Stomach (tissue), 9 donors: ENCODE measurements around the gene RGS17. TPM values are rescaled to one million over a fixed set of nuclear protein-coding genes. Genes with fewer than 3 reads are reported as not detected.

Experiments
- DNase-seq, 2 donors: peaks; one replicate each; pipeline versions ENCODE4 v3.0.0 to v3.0.0-alpha.2; 2013 to 2019
- H3K27ac ChIP-seq, 5 donors: fragments of 200-600 bp in 4 of 5; sonication (generic) in 4 of 5; one replicate each; pipeline ENCODE4 v1.5.1; 2013 to 2019; ENCODE audit warnings: mild to moderate bottlenecking in 1 of 5, moderate library complexity in 1 of 5
- H3K27me3 ChIP-seq, 3 donors: fragments of 200-600 bp; sonication (generic); one replicate each; pipeline ENCODE4 v1.5.1; 2017 to 2019; ENCODE audit warnings: mixed run types in 1 of 3
- H3K36me3 ChIP-seq, 4 donors: fragments of 200-600 bp; sonication (generic); 1 replicate in 3 of 4; 2 replicates in 1 of 4; pipeline ENCODE4 v1.5.1; 2016 to 2019
- H3K4me1 ChIP-seq, 4 donors: fragments of 200-600 bp; sonication (generic); one replicate each; pipeline ENCODE4 v1.5.1; 2016 to 2019
- H3K4me3 ChIP-seq, 4 donors: fragments of 200-600 bp; sonication (generic) in 3 of 4; one replicate each; pipeline ENCODE4 v1.5.1; 2016 to 2019; ENCODE audit warnings: mild to moderate bottlenecking in 1 of 4
- H3K9me3 ChIP-seq, 4 donors: fragments of 200-600 bp; sonication (generic); one replicate each; pipeline ENCODE4 v1.5.1; 2016 to 2019
- EP300 ChIP-seq: sonication (generic); formaldehyde crosslinking; IDR thresholded peaks from one replicate; pipeline ENCODE4 v1.6.1; 2017; ENCODE audit warnings: antibody characterized with exemption
- POLR2A ChIP-seq, 4 donors: fragments of 450-650 bp; IDR thresholded peaks; one replicate each; pipeline ENCODE4 v1.6.1; 2016; ENCODE audit warnings: antibody characterized with exemption in 4 of 4, control low read depth in 2 of 4, mild to moderate bottlenecking in 1 of 4, moderate library complexity in 1 of 4
- POLR2AphosphoS5 ChIP-seq, 3 donors: sonication (generic); formaldehyde crosslinking; IDR thresholded peaks; one replicate each; pipeline ENCODE4 v1.6.1; 2016; ENCODE audit warnings: antibody characterized with exemption in 3 of 3
- WGBS, 5 donors: extraction: QIAGEN DNeasy Blood & Tissue Kit in 3 of 5; methylation state at CpG; one replicate each; pipeline versions ENCODE4 v1.1.5 to v1.1.7; 2013 to 2018; 5-methylcytosine and 5-hydroxymethylcytosine counted together
- intact Hi-C: fragments of 100-400 bp; cut with DNase I; formaldehyde crosslinking; loops from one replicate; pipeline ENCODE4 v1.15.1; 2023; ENCODE audit warnings: low total_unique reads
- polyA plus RNA-seq, 3 donors: library from polyadenylated mRNA; stranded (reverse); fragments of 200-250 nt; gene quantifications; one replicate each; pipeline ENCODE4 v1.2.3, GENCODE V29; 2013
- total RNA-seq, 5 donors: library from RNA; depleted of rRNA; stranded (reverse); fragments of >200 nt; gene quantifications; one replicate each; pipeline versions ENCODE4 v1.1.0 to v1.2.3, GENCODE V29; 2014 to 2016
- TF ChIP-seq, protein P1 (sequence below), 7 experiments: fragments of 450-650 bp in 4 of 7; fragments of 200-600 bp in 3 of 7; sonication (generic) in 3 of 7; IDR thresholded peaks; one replicate each; pipeline ENCODE4 v1.5.1; 2016 to 2019; ENCODE audit warnings: antibody characterized with exemption in 7 of 7, control low read depth in 2 of 7, mild to moderate bottlenecking in 1 of 7
- donor health status: healthy with polysubstance abuse.
- donor health status: Bipolar disorder and iron deficiency.
- donor health status: healthy.

Gene RGS17
- total and polyA plus RNA-seq, 8 donors = 0.33 to 2.8 (median 1.7) TPM; not detected in 1

DNA sequence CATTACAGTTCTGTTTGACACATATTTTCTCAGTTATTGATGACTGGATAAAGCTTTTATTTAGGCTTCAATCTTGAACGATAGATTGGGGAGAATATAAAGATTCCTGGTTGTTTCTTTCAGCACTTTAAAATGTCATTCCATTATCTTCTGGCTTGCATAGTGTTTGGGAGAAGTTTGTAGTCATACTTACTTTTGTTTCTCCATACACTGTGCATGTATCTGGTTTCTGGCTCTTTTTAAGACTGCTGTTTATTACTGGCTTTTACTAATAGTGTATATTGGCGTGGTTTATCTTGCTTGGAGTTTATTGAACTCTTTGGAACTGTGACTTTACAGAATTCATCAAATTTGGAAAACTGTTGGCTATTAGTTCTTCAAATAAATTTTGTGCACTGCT is 49.2 kb downstream of the RGS17 start:
- intact Hi-C loops = no loop called here
- no peak overlapping the region for H3K27ac ChIP-seq
- no peaks in the 10 kb centered on the region for H3K27me3 ChIP-seq
- no peaks in the 10 kb centered on the region for H3K4me1 ChIP-seq
- no peak overlapping the region for H3K4me3 ChIP-seq
- DNase-seq = no peak
- H3K36me3 ChIP-seq = no peaks in the 10 kb centered on the region
- WGBS, 5 donors = 73 to 90% (median 85%) methylated on average over 2 of the region's 2 CpGs
- H3K9me3 ChIP-seq = no peaks in the 10 kb centered on the region
- TF ChIP-seq POLR2A (IDR thresholded peaks at IDR 0.05) = no peak
- no peak for TF ChIP-seq EP300
- TF ChIP-seq, protein P1, sequence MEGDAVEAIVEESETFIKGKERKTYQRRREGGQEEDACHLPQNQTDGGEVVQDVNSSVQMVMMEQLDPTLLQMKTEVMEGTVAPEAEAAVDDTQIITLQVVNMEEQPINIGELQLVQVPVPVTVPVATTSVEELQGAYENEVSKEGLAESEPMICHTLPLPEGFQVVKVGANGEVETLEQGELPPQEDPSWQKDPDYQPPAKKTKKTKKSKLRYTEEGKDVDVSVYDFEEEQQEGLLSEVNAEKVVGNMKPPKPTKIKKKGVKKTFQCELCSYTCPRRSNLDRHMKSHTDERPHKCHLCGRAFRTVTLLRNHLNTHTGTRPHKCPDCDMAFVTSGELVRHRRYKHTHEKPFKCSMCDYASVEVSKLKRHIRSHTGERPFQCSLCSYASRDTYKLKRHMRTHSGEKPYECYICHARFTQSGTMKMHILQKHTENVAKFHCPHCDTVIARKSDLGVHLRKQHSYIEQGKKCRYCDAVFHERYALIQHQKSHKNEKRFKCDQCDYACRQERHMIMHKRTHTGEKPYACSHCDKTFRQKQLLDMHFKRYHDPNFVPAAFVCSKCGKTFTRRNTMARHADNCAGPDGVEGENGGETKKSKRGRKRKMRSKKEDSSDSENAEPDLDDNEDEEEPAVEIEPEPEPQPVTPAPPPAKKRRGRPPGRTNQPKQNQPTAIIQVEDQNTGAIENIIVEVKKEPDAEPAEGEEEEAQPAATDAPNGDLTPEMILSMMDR (IDR thresholded peaks at IDR 0.05) = no peak

DNA sequence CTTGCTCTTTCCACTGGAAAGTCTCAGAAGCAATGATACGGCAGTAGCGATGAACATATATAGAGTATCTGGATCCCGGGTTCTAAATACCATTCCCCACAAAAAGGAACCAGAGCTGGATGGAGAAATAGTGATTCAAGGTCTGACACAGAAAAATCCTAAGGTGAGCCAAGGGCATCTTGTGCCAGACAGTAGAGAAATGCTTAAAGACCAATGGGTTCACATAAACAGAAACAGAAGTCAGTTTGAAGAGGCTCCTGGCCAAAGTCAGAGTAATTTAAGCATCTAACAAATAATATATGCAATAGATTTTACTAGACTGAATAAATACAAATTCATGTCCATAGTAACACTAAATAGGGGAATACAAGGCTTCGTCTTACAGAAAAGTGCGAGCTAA is 54.7 kb downstream of the RGS17 start:
- no peaks in the 10 kb centered on the region for H3K27me3 ChIP-seq
- H3K4me1 ChIP-seq = no peaks in the 10 kb centered on the region
- no peak for DNase-seq
- no peaks in the 10 kb centered on the region for H3K9me3 ChIP-seq
- intact Hi-C loops = no loop called here
- 87 to 97% (median 97%) methylated on average over 5 of the region's 5 CpGs for WGBS, 5 donors
- no peak overlapping the region for H3K4me3 ChIP-seq
- H3K27ac ChIP-seq = no peak overlapping the region
- TF ChIP-seq EP300 = no peak
- no peak for TF ChIP-seq POLR2A (IDR thresholded peaks at IDR 0.05)
- TF ChIP-seq, protein P1 (IDR thresholded peaks at IDR 0.05) = no peak
- TF ChIP-seq POLR2AphosphoS5 (IDR thresholded peaks at IDR 0.05) = no peak
- H3K36me3 ChIP-seq = no peaks in the 10 kb centered on the region

DNA sequence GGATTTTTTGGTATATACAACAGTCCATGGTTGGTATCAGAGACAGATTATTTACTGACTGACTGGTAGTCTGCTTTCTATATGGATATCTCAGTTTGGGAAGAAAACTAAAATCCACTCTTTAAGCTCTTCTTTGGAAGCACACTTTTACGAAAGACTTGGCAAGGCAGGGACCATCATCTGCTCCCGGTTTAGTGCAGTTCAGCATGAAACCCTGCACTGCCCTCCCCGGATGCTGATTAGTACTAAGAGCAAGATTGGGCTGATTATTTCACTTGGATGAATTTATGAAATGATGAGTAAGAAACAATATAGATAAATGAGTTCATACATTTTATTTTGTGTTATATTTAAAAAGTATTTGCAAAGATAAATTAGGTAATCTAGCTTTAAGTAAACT is 56.3 kb downstream of the RGS17 start:
- WGBS, 5 donors = 48 to 58% (median 58%) methylated on average over 3 of the region's 3 CpGs
- intact Hi-C loops = no loop called here
- Histone ChIP-seq H3K4me1 (no peaks in the 10 kb centered on the region), H3K27me3 (no peaks in the 10 kb centered on the region), H3K4me3 (no peak overlapping the region), H3K9me3 (no peaks in the 10 kb centered on the region), H3K27ac (no peak overlapping the region), H3K36me3 (no peaks in the 10 kb centered on the region)
- TF ChIP-seq POLR2A (IDR thresholded peaks at IDR 0.05) = no peak
- TF ChIP-seq, protein P1 (IDR thresholded peaks at IDR 0.05) = no peak
- TF ChIP-seq EP300 = no peak
- TF ChIP-seq POLR2AphosphoS5 (IDR thresholded peaks at IDR 0.05) = no peak
- no peak for DNase-seq

- Histone ChIP-seq H3K27me3 (no peaks in the 10 kb centered on the region), H3K27ac (no peak overlapping the region), H3K9me3 (no peaks in the 10 kb centered on the region), H3K4me3 (no peak overlapping the region), H3K36me3 (no peaks in the 10 kb centered on the region), H3K4me1 (no peaks in the 10 kb centered on the region)
- WGBS, 5 donors = 70 to 76% (median 71%) methylated on average over 4 of the region's 4 CpGs
- no peak for DNase-seq
- intact Hi-C loops = no loop called here
- TF ChIP-seq, protein P1 (IDR thresholded peaks at IDR 0.05) = no peak
- TF ChIP-seq POLR2A (IDR thresholded peaks at IDR 0.05) (no peak), EP300 (no peak), POLR2AphosphoS5 (IDR thresholded peaks at IDR 0.05) (no peak)
Observed at GRCh38 chr6:153073841-153074240, 57.2 kb downstream of the RGS17 start.
